Measurements from ENCODE around the gene ZNF862. TPM values are rescaled to one million over a fixed set of nuclear protein-coding genes. Genes with fewer than 3 reads are reported as not detected.

Gene ZNF862
- total RNA-seq: 1.7 TPM

DNA sequence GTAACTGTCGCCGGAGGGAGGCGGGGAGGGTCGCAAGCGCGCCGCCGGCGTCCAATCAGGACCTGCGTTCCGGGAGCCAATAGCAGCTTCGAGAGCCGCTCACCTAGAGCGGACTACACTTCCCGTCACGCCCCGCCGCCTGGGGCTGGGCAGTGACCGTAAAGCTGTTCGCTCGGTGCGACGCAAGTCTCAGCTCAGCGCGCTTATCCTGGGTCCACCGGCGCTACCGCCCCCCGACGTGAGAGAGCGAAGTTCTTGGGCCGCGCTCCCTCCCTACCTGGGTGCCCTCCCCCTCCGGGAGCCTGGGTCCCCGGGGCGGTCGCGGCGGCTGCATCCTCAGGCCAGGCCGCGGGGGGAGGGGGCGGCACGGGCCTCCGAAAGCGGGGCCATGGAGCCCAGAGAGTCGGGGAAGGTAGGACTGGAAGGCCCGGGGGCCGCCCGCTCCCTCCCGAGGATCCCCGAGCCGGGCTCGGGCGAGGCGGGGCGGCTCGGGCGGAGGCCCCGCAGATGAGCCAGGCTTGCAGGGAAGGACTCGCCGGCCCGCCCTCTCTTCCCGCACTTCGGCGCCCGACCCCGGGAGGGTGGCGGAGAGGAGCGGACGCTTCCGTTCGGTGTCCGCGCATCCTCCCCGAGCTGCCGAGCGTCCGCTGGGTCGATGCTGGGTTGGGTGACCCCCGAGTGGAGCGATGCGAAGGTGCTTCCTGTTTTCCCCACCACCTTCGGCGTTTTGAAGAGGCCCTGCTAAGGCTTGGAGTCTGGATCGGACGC, at the start of gene ZNF862:
Gene ZNF862, plus strand, starts transcription at position 152 of the 768 bp plus-strand sequence. Its CDS starts 237 bp downstream, at position 389.
- Histone ChIP-seq H3K27ac (peak within 1 kb of the TSS; percentile 86 to 93), H3K4me3 (peak within 1 kb of the TSS; percentile 84 to 94), H3K27me3 (no peaks in the 10 kb centered on the region), H3K4me1 (peaks cover 0 to 8% of the 10 kb centered on the region in 2 donors), H3K36me3 (no peaks in the 10 kb centered on the region), H3K9me3 (no peaks in the 10 kb centered on the region)
- DNase-seq (ENCODE audit: low spot score in 2 of 2): peak; percentile 92 to 98
- TF ChIP-seq, protein P1, sequence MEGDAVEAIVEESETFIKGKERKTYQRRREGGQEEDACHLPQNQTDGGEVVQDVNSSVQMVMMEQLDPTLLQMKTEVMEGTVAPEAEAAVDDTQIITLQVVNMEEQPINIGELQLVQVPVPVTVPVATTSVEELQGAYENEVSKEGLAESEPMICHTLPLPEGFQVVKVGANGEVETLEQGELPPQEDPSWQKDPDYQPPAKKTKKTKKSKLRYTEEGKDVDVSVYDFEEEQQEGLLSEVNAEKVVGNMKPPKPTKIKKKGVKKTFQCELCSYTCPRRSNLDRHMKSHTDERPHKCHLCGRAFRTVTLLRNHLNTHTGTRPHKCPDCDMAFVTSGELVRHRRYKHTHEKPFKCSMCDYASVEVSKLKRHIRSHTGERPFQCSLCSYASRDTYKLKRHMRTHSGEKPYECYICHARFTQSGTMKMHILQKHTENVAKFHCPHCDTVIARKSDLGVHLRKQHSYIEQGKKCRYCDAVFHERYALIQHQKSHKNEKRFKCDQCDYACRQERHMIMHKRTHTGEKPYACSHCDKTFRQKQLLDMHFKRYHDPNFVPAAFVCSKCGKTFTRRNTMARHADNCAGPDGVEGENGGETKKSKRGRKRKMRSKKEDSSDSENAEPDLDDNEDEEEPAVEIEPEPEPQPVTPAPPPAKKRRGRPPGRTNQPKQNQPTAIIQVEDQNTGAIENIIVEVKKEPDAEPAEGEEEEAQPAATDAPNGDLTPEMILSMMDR (IDR thresholded peaks at IDR 0.05): no peak
- intact Hi-C loops (cut with DNase I): loop anchor here (1.0 to 10.0 kb wide), 10 partner anchors 35 to 1186 kb away; partner anchors contain the start of genes ABCB8, ATG9B, ATP6V0E2 and PDIA4

DNA sequence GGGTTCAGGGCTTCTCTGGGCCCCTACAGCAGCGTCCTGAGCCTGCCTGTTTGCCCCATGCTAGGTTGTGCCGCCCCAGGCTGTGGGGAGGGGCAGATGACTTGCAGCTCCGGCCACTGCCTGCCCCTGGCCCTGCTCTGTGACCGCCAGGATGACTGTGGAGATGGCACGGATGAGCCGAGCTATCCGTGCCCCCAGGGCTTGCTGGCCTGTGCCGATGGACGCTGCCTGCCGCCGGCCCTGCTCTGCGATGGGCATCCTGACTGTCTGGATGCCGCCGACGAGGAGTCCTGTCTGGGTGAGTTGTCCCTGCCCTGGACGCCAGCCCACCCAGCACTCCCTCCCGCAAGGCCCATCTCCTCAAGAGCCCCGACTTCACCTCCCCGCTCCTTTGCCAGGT, 49.1 kb upstream of the ZNF862 start:
- H3K4me1 ChIP-seq: no peaks in the 10 kb centered on the region
- no peak overlapping the region for H3K4me3 ChIP-seq
- TF ChIP-seq, protein P1 (IDR thresholded peaks at IDR 0.05): no peak
- no peak for DNase-seq (ENCODE audit: low spot score in 2 of 2)
- H3K27ac ChIP-seq: no peak overlapping the region
- H3K36me3 ChIP-seq: no peaks in the 10 kb centered on the region
- intact Hi-C loops (cut with DNase I): no loop called here
- no peaks in the 10 kb centered on the region for H3K9me3 ChIP-seq
- no peaks in the 10 kb centered on the region for H3K27me3 ChIP-seq

DNA sequence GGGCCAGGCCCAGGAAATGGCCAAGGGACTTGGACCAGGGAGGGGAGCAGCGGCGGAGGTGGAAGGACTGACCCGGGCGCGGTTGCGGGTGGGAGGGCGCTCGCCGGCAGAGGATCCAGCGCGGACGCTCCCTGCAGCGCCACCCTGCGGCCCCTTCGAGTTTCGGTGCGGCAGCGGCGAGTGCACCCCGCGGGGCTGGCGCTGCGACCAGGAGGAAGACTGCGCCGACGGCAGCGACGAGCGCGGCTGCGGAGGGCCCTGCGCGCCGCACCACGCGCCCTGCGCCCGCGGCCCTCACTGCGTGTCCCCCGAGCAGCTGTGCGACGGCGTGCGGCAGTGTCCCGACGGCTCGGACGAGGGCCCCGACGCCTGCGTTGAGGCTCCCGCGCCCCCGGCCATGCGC, 48.0 kb upstream of the ZNF862 start:
- TF ChIP-seq, protein P1 (IDR thresholded peaks at IDR 0.05): peak in 2 of 3 experiments; percentile 7 to 22
- no peak for DNase-seq (ENCODE audit: low spot score in 2 of 2)
- Histone ChIP-seq H3K36me3 (no peaks in the 10 kb centered on the region), H3K27ac (no peak overlapping the region), H3K4me1 (no peaks in the 10 kb centered on the region), H3K27me3 (no peaks in the 10 kb centered on the region), H3K4me3 (no peak overlapping the region), H3K9me3 (no peaks in the 10 kb centered on the region)
- intact Hi-C loops (cut with DNase I): no loop called here

DNA sequence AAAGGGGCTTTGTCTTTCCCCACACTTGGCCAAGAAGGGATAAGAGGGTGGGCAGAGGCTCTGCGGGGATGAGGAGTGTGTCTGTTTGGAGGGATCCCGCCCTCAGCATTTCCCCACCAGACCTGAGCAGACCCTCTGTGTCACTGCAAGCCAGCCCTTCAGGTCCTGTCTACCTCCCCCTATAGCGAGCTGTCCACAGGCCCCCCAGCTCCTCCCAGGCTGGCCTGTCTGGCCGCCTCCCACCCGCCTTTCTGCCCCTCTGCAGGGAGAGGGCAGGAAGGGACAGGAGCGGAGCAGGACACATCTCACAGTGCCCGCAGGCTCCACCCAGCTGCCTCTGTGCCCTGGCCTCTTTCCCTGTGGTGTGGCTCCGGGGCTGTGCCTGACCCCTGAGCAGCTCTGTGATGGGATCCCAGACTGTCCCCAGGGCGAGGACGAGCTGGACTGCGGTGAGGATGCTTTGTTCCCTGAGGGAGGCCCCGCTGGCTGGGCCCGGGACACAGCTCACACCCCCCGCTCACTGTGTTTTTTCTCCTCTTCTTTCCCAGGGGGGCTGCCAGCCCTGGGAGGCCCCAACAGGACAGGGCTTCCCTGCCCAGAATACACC, 47.3 kb upstream of the ZNF862 start:
- no peaks in the 10 kb centered on the region for H3K36me3 ChIP-seq
- DNase-seq (ENCODE audit: low spot score in 2 of 2): no peak
- intact Hi-C loops (cut with DNase I): no loop called here
- H3K27ac ChIP-seq: no peak overlapping the region
- TF ChIP-seq, protein P1 (IDR thresholded peaks at IDR 0.05): no peak
- H3K27me3 ChIP-seq: no peaks in the 10 kb centered on the region
- no peak overlapping the region for H3K4me3 ChIP-seq
- H3K4me1 ChIP-seq: no peaks in the 10 kb centered on the region
- H3K9me3 ChIP-seq: no peaks in the 10 kb centered on the region

DNA sequence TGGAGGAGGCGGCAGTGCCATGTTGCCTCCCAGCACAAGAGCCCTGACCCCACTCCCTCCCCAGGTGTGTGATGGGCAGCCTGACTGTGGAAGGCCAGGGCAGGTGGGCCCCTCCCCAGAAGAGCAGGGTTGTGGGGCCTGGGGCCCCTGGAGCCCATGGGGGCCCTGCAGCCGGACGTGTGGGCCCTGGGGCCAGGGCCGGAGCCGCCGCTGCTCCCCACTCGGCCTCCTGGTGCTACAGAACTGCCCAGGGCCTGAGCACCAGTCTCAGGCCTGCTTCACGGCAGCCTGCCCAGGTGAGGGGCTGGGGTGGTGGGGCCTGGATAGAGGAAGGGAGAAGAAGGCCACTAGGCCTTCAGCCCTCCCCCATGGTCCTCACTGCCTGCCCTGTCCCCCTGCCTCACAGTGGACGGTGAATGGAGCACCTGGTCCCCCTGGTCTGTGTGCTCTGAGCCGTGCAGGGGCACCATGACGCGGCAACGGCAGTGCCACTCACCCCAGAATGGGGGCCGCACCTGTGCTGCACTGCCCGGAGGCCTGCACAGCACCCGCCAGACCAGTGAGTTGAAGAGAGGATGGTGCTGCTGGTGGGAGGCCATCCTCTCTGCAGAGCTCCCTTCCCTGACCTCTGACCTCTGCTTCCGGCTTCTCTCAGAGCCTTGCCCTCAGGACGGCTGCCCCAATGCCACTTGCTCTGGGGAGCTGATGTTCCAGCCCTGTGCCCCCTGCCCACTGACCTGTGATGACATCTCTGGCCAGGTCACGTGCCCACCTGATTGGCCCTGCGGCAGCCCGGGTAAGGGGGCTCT, 46.6 kb upstream of the ZNF862 start:
- Histone ChIP-seq H3K4me1 (no peaks in the 10 kb centered on the region), H3K36me3 (no peaks in the 10 kb centered on the region), H3K27me3 (no peaks in the 10 kb centered on the region), H3K27ac (no peak overlapping the region), H3K9me3 (no peaks in the 10 kb centered on the region), H3K4me3 (no peak overlapping the region)
- DNase-seq (ENCODE audit: low spot score in 2 of 2): no peak
- TF ChIP-seq, protein P1 (IDR thresholded peaks at IDR 0.05): no peak
- intact Hi-C loops (cut with DNase I): no loop called here

All from ascending aorta (tissue), 2 donors.